ENCODE data around the gene KRT74.

The KRT74 gene

DNA sequence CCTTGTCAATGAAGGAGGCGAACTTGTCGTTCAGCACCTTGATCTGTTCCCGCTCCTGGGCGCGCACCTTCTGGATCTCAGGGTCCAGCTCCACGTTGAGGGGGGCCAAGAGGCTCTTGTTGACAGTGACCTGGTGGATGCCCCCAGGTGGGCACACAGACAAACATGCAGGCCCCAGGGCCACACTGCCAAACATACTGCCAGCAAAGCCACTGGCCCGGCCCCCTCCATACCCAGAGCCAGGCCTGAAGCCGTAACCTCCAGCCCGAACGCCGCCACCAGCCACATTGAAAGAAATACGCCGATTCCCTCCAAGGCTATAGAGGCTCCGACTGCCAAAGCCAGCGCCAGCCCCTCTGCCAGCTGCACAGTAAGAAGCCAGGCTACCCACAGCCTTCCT, 337 bp downstream of the KRT74 start:
- no peak for DNase-seq (ENCODE audit: low read depth)

DNA sequence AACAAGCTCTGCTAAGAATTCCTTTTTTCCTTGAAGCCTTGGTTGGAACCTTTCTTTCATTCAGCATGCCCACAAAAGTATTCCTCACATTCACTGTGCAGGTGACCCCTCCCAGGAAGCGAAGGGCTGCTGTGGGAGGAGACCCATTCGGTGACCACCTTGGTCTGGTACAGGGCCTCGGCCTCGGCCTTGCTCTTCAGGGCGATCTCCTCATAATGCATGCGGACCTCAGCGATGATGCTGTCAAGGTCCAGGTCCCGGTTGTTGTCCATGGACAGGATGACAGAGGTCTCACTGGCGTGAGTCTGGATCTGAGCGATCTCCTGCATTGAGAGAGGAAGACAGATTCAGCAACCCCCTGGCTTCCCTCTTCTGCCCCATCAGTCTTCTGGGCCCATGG, 3.1 kb downstream of the KRT74 start:
- DNase-seq (ENCODE audit: low read depth) = no peak

DNA sequence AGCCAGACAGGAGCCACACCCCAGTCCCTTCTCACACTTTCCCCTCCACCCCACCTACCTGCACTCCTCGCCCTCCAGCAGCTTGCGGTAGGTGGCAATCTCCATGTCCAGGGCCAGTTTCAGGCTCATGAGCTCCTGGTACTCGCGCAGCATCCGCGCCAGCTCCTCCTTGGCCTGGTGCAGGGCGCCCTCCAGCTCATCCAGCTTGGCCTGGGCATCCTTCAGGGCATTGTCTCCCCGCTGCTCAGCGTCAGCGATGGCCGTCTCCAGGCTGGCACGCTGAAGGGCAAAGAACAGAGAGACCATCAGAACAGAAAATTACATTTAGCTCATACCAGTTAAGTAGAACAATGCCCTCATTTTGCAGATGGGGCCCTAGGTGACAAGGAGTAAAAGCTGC, 5.5 kb downstream of the KRT74 start:
- DNase-seq (ENCODE audit: low read depth) = no peak

DNA sequence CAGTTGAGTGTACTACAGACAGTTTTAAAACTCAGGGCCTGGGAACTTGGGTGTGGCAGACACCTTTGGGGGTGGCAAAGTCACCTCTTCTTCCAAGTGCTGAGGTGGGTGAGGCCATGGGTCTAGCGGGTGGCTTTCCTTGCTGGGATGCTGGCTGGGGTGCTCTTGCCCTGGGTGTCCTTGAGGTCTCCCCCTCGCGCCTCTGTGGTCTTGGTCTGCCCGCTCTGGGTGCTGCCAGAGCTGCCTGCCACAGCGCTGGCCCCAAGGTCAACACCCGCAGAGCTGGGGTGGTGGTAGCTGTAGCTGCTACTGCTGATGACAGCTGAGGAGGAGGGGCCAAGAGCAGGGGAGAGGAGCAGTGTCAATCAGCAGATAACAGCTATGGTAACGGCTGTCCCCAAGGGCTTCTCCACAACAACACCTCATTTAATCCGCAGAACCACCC, 6.8 kb downstream of the KRT74 start:
- DNase-seq (ENCODE audit: low read depth) = no peak

DNA sequence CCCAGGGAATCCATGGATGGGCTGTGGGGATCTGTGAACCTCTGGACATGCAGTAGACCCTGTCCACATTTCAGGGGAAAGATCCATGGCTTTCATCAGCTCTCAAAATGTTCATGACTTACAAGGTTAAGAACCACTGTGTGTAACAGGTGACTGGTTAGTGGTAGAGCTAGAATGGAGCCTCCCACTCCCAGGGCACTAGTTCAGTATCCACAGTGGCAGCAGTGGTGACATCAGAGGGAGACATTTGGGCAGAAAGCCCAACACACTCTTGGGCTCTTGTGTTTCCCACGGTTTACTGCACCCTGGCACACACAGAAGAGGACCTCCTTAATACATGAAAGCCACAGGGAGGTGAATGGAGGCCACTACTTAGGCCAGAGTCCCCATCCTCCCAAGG, 9.1 kb downstream of the KRT74 start:
- no peak for DNase-seq (ENCODE audit: low read depth)

DNA sequence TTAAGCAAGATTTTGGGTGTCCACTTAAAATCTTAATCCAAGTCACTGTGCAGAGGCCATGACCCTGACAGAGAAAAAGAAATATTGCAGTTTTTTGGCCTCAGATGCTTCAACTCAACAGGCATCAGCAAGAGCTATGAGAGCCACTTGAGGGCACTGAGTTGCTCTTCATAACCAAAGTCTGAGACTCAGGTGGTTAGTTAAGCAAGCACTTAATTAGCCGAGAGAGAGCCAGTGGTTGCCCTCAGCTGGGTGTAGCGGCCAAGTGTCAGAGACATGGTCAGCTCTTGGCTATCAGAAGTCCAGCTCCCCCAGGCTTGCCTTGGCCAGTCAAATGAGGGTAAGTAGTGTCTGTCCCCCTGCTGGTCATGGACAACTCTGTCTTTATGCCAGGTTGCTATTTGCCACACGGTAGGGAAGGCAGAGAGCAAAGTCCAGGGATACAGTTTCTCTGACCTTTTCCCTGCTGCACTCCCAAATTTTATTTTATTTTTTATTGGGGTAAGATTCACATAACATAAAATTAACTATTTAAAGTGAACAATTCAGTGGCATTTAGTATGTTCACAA, 11.7 kb downstream of the KRT74 start:
- DNase-seq (ENCODE audit: low read depth) = no peak

DNA sequence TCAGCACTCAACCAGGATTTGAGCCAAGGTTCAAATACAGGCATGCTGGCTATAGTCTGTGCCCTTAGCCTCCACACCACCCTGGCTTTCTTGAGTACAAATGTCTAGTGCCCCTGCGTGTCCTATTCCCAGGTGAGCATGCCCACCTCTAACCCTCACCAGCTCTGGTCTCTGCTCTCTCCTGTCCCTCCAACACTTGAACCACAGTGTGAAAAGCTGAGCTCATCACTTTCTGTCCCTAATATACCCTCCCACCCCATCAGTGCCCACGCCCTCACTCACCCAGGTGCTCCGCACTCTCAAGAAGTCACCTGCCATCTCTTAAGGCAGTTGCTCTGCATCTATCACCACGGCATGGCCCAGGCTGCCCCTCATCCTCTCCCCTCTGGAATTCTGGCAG, 13.7 kb downstream of the KRT74 start:
- DNase-seq (ENCODE audit: low read depth) = no peak

DNA sequence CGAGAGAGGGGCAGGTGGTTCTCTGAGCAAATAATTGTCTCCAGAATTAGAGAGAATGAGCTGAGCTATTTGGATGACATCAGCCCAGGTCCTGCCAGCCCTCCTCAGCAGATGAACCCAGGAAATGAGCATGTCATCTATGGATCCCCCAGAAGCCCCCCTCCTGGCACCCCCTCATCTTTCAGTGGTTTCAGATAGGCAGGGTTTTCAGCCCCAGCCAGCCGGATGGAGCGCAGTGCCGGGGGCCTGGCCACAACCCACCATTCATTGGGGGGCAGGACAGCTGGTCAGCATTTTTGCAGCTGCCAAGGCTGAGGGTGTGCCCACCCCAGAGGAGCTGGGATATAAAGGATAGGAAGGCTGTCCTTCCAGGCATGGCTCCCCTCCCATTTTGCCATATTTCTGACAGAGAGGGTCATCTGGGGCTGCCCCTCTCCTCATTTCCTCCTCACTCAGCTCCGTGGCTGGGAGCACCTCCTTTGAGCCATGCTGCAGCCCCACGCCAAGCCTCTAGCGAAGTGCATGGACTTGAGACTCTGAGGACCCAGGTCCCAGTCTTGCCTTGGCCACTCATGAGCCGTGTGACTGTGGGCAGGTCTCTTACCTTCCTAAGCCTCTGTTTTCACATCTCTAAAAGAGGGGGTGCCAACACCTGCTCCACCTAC, 14.7 kb downstream of the KRT74 start:
- DNase-seq (ENCODE audit: low read depth) = no peak

DNA sequence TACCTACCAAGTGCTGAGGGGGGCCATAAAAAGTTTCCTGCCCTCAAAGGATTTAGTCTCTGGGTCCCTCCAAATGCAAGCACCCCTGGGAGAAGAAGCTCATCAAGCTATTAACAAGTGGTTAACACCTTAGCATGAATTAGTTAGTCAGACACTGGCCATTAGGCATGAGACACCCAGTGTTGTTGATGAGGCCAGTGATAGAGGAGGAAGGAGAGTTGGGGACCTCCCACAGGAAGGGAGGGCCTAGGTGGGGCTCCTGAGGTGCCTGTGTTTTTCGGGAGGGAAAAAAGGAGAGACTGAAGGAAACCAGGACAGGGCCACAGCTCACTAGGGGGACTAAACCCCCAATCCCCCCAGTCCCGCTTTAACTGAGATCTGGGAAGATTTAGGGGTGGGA, 16.2 kb downstream of the KRT74 start:
- DNase-seq (ENCODE audit: low read depth) = no peak

DNA sequence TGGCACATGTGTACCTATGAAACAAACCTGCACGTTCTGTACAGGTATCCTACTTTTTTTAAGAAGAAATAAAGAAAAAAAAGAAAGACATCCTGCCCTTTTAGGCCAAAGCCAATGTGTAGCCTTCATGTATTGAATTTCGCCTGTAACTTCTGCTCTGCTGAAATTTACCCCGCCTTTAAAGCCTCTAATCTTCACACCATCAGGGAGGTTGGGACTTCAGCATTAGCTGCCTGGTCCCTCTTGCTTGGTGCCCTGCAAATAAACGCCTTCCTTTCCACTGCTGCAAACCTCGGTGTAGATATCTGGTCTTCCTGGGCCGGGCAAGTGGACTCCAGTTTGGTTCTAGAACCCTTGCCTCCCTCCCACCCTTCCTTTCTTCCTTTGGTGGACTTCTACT, 18.1 kb downstream of the KRT74 start:
- DNase-seq (ENCODE audit: low read depth) = no peak

DNA sequence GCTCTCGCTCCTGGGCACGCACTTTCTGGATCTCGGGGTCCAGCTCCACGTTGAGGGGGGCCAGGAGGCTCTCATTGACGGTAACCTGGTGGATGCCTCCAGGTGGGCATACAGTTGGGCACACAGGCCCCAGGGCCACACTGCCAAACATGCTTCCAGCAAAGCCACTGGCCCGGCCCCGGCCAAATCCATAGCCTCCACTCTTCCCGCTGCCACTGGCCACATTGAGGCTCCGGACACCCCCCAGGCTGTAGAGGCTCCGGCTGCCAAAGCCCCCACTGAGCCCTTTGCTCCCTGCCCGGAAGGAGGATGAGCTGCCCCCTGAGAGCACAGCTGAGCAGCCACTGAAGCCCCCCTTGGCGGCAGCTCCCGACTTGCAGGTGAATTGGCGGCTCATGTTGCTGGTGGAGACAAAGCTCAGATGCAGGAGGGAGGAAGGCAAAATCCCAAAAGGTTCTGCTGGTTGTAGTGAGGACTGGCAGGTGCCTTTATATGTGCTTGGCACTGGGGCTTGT, 20.9 kb downstream of the KRT74 start, which contains the start of gene KRT71:
TSS of gene KRT71 (minus strand) at position 465 of the 515 bp plus-strand sequence. CDS start at position 397, 68 bp downstream.
- no peak for DNase-seq (ENCODE audit: low read depth)

DNA sequence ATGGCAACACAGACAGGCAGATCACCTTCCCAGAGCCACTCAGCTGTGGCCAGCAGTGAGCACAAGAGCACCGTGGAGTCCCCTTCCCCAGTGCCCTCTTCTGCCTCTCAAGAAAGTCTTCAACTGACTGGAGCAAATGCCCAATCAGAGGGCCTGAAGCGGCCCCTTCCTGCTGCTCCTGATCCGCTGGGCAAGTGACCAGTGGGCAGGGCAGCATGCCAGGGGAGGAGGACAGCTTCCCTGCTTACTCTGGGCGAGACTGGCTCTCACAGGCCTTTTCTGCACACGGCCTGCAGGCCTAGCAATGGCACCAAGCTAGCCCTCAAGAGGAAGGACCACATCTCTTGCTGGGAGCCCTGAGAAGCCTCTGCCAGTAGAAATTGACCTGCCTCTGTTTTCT, 21.6 kb downstream of the KRT74 start:
- DNase-seq (ENCODE audit: low read depth) = no peak

DNA sequence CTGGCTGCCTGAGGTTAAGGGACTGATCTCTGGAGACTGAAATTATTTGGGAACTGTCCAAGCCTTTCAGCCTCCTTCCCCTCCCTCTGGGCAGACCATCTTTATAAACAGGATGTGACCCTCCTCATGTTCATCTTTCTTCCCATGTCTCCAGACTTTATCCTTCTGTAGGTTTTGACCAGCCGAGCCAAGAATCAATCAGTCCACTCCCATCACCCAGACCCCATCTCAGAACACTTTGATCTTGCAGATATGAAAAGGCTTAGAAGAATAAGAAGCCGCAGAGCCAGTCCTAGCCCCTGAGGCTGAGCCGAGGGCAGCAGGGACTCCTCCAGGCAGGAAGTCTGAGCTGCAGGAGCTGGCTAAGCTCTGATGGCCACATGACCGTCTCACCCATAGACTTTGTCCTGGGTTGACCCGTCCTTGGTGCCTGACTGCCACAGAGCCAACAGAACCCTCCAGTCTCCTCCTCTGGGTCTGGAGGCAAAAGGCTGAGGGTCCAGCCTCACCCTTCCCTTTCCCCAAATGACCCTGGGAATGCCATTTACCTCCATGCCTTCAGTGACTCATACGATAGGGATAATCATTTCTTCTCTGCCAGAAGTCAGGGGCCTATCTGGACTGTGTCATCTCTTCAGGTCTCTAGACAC, 22.3 kb downstream of the KRT74 start:
- no peak for DNase-seq (ENCODE audit: low read depth)

DNA sequence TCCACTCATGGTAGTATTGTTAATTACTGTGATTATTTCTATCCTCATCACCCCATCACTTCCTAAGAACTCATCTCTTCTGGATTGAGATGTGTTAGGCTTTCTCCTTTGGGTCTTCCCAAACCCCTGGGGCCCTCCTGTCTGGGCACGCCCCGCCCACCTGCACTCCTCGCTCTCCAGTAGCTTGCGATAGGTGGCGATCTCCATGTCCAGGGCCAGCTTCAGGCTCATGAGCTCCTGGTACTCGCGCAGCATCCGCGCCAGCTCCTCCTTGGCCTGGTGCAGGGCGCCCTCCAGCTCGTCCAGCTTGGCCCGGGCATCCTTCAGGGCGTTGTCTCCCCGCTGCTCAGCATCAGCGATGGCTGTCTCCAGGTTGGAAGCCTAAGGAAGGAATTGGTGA, 27.5 kb downstream of the KRT74 start:
- DNase-seq (ENCODE audit: low read depth) = no peak

DNA sequence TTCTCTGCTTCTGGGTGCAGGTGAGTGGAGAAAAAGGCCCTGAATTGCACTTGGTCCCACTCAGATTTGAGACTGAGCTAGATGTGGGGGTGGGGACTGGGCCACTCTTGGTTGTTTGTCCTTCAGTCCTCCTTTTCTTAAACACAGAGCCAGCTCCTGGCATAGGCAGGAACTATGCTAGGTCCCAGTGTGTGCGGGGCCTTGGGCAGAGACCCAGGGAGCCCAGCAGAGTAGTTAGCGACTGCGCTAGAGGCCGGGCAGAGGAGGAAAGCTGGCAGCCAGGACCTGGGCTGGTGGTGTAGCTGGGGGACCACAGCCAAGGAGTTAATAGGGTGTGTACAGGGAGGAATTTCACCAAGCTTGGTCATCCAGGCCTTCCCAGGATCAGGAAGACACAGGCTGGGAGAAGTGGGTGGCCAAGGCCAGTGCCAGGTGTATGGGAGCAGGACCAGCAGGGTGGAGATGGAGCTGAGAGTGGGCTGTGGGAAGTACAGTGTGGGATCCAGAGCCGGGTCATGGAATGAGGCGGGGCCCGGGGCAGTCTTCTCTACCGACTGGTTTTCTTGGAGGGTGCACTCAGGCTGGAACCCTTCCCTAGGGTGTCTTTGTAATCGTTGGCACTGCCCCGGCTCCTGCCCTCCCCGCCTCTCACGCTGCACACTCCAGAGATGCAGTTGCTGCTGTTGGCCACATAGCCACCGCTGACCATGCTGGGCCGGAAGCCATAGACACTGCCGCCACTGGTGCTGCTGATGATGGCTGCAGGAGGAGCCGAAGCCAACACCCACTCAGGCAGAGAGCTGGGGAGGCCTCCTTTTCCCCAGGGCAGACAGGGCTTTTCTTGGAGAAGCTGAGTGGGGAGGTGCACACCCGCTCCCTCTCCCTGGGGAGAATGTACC, 29.4 kb downstream of the KRT74 start:
- no peak for DNase-seq (ENCODE audit: low read depth)

DNA sequence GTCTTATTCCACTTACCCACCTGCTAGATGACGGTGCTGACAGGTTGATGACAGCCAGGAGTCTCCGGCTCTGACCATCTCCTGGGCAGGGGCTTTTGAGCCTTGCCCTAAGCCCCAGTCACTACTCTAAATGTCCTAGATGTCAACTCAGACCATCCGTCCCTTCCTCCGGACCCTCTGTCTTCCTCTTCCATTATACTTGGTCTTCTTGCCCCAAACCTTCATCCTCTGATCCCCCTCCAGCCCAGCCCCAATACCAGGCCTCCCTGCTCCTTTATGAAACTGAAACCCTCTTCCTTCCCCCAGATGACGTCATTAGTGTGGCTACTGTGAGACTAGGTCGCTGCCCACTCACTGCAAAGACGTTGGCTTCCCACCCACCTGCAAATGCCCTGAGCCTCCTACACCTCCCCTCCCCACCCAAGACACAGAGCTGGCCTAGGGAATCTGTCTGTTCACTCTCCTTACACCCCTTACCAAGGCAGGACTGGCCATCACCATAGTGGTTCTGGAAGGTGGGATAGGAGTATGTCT, 30.8 kb downstream of the KRT74 start:
- DNase-seq (ENCODE audit: low read depth) = no peak

DNA sequence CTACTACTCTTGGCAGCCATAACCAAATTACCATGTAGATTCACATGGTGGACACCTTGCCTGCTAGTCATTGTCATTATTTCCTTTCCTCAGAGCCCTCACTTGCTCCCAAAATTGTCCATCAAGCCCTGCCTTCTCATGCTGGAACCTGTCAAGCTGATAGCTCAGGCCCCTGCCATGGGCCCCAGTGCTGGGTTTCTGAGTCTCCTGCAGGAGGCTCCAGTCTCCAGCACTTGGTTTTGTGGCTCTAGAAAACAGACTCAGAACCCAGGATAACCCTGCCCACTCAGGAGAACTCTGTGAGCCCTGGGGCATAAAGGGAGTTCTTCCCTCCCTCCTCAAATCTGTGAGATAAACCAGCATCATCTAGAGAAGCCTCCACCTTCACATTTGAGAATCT, 31.5 kb downstream of the KRT74 start:
- DNase-seq (ENCODE audit: low read depth) = no peak

DNA sequence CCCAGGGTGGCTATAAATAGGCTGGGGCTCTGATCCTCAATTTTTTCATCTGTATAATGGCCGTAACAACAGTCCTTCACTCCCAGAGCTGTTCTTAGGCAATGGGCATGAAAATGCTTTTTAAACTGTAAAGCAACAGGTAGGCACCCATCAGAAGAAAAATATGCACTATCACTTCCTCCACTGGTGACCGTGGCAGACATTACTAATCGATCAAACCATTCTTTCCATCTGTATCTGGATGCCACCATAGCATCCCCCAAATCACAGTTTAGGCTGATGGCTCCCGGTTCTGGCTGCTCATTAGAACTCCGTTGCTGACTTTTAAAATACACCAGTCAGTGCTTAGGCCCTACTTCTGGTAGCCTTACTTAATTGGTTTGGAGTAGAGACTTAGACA, 31.9 kb downstream of the KRT74 start:
- DNase-seq (ENCODE audit: low read depth) = no peak

DNA sequence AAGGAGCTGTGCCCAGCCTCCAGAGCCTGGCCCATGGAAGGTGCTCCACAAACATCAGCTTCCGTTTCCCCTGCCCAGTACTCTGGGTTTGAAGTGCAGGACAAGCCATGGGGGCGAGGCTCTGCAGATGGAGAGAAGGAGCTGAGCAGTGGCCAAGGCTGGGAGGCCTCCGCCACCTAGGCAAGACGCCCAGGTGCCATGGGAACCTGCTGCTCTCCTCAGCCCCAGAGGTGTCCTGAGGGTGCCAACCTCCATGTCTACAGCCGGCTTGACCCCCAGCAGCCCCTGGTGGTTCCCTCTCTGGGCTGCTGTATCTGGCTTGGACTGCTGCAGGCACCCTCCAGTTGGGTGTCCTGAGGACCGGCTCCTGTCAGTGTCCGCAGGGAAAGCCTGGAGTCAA, 33.1 kb downstream of the KRT74 start:
- no peak for DNase-seq (ENCODE audit: low read depth)

DNA sequence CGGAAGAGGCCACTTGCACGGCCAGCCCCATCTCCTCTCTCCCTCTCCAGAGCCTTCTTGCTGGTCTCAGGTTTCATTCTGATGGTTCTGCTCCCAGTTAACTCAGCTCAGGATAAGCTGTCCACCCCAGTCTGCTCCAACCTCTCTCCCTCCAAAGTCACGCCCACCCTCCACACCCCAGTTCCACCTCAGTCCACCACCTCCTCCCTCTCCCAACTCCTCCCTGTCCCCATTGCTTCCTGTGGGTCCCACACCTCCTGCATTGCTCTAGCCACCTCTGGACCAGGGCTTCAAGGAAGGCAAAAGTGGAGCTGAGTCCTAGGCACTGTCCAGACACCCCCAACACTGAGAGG, 33.8 kb downstream of the KRT74 start:
- DNase-seq (ENCODE audit: low read depth) = no peak

DNA sequence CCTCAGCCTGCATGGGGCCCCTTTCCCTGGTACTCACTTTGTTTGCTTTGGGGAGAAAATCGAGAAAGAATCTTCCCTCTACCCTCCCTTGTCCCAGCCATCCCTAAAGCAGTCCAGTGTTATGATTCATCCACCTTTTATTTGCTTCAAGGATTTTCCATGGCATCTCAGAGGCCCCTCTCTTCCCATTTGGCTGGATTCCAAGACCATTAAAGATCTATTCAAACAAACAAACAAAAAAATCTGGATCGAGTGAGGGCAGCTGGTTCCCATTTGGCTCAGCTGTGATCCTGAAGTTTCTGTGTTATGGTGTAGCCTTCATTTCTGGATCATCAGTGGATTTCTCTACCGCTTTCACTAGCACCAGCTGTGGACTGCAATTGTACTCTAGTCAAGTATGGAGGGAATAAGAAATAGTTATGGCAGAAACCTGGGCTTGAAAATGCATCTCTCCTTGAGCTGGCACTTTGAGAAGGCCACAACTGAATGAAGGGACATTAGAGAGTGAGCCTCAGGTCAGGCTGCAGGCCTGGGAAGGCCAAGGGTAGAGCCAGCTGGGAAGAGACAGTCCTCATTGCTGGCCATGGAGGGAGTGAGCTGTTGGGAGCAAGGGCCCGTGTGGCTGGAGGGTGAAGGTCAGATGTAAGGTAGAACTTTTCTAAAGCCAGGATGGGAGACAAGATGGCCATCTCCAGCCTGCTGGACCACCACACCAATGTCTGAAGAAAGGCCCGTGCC, 34.4 kb downstream of the KRT74 start:
- DNase-seq (ENCODE audit: low read depth) = no peak

DNA sequence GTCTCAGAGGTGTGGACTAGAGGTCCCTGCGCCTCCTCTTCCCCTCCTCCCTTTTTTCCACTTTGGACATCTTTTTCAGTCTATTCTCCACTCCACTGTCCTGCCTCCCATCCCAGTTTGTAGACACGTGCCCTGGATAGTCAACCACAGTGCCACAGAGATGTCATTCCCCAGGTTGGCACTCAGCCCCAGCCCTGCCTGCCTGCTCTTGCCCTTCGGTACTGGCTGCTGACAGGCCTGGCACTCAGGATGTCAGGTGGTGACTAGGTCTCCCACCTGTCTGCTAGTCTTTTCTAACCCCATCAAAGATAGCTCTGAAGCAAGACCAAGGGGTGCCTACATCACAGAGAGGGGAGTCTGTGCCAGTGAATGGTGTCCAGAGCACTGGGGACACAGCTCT, 36.5 kb downstream of the KRT74 start:
- no peak for DNase-seq (ENCODE audit: low read depth)
